Superior temporal gyrus (tissue), 1 donor: ENCODE measurements around the gene MYH10.

Source experiments
- DNase-seq: peaks from one replicate; pipeline ENCODE4 v3.0.0-alpha.2; 2016; ENCODE audit errors: extremely low spot score

Gene MYH10

GRCh38 chr17:8609910-8610309 lies 20.6 kb downstream of the MYH10 start:
- DNase-seq = no peak

DNA sequence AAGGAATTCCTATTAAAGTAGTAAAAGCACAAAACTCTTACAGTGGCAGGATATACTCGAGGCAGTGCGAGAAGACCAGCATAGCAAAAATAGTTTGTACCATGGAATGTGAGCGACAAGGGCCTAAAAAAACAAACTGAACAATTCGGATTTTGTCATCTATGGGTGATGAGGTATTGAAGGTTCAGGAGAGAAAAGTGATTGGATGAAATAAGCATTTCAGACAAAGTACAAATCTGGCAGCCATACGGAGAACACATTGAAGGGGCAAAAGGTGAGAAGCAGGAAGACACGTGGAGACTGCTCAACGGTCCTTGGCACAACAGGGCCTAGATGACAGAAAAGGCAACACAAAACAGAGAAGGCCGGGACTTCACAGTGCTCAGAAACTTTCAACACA lies 22.5 kb downstream of the MYH10 start:
- DNase-seq = no peak

DNA sequence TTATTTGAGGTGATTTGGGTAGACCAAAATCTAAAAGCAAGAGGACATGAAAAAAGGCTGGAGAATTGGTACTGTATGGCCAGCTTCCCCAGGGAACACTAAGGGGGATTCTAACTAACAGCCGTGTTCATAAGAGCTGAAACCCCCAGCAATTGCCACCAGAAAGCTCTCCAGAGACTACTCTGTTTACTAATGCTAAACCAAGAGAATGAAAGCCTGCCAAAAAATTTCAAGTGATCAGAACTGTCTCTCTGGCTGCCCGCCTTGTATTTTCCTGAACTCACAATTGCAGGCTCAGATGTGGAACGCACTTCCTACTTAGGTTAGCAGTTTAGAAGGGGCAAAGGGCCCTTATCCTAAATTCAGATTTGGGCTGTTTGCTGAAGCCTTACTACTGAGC lies 24.1 kb downstream of the MYH10 start:
- no peak for DNase-seq

- no peak for DNase-seq
Observed at GRCh38 chr17:8602679-8603078, 27.8 kb downstream of the MYH10 start.

DNA sequence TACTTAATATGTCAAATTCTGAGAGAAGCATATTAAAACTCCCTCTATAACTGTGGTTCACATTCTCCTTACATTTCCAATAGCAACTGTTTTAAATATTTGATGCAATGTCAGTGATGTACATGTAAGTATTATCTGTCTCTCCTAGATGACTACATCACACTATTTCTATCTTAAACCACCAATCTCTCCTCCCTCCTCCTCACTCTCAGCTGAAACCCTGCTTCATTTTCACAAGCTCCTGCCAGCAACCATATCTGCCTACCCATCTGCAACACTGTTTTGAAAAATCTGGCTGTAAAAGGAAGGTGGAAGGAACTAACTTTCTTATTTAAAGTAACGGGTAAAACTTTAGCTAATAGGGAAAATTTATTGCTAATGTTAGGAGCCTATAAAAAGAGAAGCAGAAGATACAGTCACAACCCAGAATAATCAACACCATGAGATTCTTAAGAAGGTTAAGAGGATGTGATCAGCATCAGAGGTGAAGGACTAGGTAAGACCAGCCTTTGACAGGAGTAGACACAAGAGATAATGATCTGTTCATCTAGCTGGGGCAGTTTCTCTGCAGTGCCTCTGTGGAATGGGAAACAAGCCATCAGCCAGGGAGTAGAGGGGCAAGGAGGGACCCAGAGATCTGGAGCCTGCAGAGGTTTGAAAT lies 31.0 kb downstream of the MYH10 start:
- no peak for DNase-seq

DNA sequence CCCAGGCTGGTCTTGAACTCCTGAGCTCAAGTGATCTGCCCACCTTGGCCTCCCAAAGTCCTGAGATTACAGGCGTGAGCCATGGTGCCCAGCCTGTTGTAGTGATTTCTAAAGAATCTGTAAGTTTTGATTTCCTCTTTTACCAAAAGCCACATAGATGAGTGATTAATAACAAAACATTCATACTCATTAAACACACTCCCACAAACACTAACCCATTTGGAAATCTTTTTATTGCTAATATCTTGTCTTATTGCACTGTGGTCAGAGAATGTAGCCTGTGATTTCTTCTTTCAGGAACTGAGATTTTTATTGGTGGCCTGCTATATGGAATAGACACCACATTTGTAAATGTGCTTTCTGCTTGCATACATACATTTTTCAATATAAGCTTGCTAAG lies 31.6 kb downstream of the MYH10 start:
- no peak for DNase-seq

DNA sequence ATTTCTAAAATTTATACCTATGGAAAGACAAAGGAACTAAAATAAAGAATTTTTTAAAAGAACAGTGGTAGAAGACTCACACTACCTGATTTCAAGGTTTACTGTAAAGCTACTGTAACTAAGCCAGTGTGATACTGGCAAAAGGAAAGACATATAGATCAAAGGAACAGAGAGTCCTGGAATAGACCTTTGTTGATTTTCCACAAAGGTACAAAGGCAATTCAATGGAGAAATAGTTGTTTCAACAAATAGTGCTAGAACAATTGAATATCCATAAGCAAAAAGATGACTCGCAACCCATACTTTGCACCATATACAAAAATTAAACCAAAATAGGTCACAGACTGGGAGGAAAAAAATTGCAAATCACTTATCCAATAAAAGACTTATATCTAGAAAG lies 36.7 kb downstream of the MYH10 start:
- no peak for DNase-seq

DNA sequence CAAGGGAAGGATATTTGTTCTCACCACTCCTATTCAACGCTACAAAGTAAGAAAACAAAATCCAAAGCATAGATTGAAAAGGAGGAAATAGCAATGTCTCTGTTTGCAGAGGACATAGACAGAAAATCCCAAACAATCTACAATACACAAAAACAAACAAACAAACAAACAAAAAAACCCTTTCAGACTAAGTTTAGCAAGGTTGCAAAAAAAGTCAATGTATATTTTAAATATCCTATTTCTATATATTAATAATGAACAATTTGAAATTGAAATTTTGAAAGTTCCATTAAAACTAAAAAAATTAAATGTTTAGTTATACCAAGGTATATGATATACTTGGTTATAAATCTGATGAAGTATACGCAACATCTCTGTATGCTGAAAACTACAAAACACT lies 37.2 kb downstream of the MYH10 start:
- no peak for DNase-seq

GRCh38 chr17:8588877-8589554 lies 41.5 kb downstream of the MYH10 start:
- DNase-seq = no peak

DNA sequence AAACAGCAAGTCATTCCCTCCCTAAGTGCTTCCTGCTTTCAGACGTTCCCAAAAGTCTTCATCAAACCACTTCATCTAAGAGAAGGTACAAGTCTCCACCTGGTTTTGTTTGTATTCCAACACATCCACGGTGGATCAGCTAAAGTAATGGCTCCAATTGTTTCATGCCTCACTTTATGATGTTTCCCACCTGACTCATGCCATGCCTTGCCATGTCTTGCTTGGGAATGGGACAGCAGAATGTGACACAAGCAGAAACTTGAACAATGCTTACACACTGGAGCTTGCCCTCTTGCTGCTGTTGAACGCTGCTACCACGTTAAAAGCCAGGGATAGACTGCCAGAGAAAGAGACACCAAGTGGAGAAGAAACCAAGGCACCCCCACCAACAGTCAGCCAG lies 43.8 kb downstream of the MYH10 start:
- no peak for DNase-seq

DNA sequence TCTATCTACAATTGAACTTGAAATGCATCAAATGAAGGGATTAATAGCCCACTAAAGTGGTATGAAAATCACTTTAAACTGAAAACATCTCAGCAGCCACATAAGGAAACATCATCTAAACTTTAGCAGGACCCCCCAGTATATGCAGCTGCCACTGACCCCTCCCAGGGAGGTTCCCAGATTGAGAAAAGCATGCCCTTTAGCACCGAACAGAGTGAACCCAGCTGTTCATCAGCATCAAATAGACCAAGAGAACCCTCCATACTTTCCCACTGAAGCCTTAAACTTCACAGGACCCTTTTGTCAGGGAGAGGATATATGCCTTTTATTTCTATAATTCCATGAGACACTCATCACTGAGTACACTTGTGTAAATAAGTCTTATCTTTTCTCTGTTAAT lies 44.6 kb downstream of the MYH10 start:
- DNase-seq = no peak

- DNase-seq = no peak
Observed at GRCh38 chr17:8583954-8584353, 46.6 kb downstream of the MYH10 start.

- DNase-seq = no peak
Observed at GRCh38 chr17:8580952-8581658, 49.4 kb downstream of the MYH10 start.

GRCh38 chr17:8577868-8578267 lies 52.7 kb downstream of the MYH10 start:
- no peak for DNase-seq

DNA sequence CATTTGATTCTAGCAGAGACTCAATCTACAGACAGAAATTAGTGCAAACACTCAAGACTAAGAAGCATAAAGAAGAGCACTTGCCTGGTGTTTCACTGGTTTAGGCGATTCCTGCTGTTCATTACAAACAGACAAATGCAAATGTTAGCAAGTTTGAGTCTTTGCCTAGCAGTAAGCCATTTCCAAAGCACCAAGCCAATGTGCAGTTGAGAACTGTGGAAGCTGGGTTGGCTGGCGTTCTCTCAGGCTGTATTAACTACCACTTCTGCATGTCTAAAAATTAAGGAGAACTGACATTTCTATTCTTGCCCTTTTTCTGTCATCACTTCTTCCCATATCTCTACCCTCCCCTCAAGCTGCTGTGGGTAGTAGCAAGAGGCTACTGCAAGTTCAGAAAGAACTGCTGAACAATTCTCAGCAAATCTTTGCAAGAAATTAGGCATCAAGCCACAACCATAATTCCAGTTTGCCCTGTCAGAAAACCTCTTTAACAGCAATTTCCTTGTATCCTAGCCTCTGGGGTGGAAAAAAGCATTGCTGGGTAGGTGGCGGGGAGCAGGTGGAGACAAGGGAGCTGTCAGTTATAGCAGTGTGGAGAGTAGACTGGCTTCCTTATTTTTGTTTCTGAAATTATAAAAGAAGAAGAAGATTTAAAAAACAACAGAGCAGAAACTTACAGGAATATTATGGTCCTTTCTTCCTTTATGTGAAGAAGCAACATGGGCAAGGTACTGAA lies 53.8 kb downstream of the MYH10 start:
- DNase-seq = no peak

DNA sequence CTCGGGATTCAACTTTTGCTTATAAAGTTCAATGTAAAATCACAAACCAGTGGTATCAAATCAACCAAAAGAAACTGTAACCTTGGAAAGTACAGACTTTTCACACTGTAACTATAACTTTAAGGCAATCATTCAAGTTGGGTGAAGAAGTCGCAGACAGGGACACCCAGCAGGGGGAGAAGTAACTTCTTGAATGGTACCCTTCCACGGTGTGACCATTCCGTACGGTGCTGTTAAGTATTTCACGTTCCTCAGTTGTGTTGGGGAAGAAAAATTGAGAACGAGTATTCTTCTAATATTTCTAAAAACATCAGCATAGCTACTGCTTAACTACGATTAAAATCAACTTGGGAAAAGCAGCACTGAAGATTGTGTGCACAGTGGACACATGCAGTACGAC lies 55.8 kb downstream of the MYH10 start:
- DNase-seq = no peak

DNA sequence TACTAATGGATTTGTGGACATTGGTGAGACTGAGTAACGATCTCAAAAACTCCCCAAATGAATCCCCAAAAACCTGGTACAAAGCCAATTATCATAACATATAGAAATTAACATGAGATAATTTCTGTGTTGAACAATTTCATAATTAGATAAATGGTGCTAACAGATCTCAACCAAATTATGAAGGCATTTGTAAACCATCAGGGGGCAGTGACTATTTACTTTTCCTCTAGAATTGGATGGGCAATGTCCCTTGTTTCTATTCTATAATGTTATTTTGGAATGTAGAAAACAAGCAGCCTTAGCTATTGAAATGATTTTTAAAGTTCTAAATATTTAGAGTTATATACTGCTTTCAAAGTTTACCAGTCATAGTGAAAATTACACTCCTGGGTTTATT lies 57.8 kb downstream of the MYH10 start:
- DNase-seq = no peak

GRCh38 chr17:8563981-8564602 lies 66.4 kb downstream of the MYH10 start:
- DNase-seq = no peak

DNA sequence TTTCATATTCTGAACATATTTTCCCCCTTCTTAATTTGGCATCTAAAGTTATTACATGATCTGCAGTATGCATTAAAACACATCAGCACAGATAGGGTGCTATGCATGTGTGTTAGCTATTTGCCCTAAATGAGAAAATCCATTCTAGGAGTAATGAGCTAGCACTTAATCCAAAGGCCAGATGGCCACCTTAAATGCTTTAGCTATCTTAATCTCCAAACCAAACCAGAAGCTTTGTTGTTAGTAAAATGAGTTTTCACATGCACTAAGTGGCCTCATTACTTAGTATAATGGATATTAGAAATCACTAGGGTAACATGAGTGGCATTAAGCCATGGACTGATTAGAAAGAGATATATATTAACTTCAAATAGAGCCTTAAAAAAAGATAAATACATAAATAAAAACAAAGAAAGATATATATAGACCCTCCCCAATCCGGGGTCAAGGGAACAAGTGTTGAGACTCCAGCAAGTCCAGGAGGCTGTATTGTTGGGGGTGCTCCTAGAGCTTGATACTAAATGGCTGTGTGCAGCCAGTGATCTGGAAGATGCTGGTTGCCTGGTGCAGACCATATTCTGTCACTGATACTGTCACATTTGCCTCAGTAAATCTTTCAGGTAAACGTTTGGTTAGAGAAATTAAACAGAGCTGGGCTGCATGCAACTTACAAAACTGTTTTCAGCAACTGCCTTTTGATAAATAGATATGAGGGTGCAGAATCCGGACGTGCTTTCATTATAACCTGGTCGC lies 67.3 kb downstream of the MYH10 start:
- DNase-seq = no peak

- no peak for DNase-seq
Observed at GRCh38 chr17:8558144-8558543, 72.4 kb downstream of the MYH10 start.

- DNase-seq = no peak
Observed at GRCh38 chr17:8557176-8557806, 73.2 kb downstream of the MYH10 start.
